Stimulated activated naive CD8-positive, alpha-beta T cell treated with anti-CD3 and anti-CD28 coated beads, Interleukin-15, Interleukin-2, amounts not matched to agents 100 U/mL and 50 U/mL, for 24 hours (primary cell): ENCODE measurements around the gene ZCCHC10.
"Not testable (repeated sequence)": the region's sequence is repeated elsewhere in the genome, so short reads cannot be mapped to it uniquely, and the experiment has no call there.

Experiments used
- ATAC-seq: fragments of 150-1000 bp; cut with Tn5 transposase; one replicate; pipeline ENCODE4 v1.10.0; 2021
- DNase-seq: peaks from one replicate; pipeline ENCODE4 v3.0.0; 2021

ZCCHC10 gene

DNA sequence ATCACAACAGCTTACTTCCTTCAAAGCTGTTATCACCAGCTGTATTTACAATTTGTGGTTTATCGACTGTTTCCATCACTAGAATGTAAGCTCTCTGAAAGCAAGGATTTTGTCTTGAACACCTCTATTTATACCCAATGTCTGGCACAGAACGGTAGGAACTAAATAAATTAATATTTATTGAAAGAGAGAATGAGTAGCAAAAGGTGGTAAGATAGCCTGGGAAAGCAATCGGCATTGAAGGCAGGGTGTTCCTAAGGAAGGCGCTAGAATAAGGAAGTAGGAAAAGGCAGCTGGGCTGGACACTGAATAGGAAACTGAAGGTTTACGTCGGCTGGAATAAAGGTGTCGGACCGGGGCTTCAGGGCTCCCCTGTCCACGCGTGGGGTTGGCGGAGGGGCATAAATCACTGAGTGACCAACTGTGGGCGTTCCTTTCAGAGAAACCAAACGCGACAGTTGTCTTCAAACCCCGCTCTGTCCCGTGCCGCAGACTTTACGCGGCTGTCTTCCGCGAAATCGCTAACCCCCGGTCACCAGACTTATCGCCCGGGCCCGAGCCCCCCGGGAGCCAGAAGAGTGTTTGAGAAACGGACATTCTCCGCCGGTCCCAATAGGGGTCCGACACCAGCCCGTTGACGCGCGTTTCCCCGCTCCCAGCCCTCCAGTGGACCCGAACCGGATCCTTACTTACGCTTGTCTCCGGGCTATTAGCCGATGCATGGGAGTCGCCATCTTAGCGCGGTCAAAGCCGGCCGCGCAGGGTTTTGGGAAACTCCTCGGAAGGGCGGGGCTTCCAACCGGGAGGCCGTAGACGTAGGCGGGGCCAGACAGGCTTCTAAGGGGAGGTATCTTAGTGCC lies at the start of gene ZCCHC10:
TSS of gene ZCCHC10 (minus strand) at position 746 of the 860 bp plus-strand sequence. CDS start at position 734, 12 bp downstream.
- ATAC-seq (peak; percentile 99), DNase-seq (peak; percentile 93)

GRCh38 chr5:133075572-133076536 lies 49.5 kb upstream of the ZCCHC10 start:
- no peak for DNase-seq

GRCh38 chr5:133072021-133072420 lies 45.7 kb upstream of the ZCCHC10 start:
- no peak for DNase-seq
- no peak for ATAC-seq

More at GRCh38 chr5:133075572-133076536, 49.5 kb upstream of the ZCCHC10 start:
- no peak for ATAC-seq

- no peak for ATAC-seq
- no peak for DNase-seq
Observed at GRCh38 chr5:133066045-133066444, 39.7 kb upstream of the ZCCHC10 start.

DNA sequence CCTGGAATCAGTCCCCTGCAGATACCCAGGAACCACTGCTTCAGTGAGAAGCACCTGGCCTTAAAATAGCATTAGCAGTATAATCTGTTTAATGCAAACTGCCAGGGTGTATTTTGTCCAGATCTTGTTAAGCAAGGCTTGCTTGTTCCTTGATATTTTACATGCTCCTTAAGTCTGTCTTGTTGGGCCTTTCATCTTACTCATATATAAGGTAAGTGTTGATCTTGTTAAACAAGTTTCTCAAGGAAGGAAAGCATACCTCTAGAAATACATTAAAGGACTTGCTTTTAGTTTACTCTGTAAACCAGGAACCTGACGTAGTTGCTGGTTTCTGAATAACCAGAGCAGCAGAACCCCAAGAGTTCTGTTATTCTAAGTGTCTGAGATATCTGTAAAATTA lies 39.1 kb upstream of the ZCCHC10 start:
- DNase-seq (no peak), ATAC-seq (no peak)

DNA sequence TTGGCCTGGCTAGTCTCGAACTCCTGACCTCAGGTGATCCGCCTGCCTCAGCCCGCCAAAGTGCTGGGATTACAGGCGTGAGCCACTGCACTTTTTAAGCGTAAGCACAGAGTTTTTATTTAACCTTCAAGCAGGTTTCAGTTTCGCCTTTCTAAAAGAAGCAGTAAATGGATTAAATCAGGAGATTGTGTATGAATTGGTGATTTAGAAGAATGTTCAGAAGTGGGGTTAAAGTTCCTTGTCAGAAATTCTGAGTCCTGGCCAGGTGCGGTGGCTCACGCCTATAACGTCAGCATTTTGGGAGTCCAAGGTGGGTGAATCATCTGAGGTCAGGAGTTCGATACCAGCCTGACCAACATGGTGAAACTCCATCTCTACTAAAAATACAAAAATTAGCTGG lies 37.6 kb upstream of the ZCCHC10 start:
- ATAC-seq, result no peak
- no peak for DNase-seq

DNA sequence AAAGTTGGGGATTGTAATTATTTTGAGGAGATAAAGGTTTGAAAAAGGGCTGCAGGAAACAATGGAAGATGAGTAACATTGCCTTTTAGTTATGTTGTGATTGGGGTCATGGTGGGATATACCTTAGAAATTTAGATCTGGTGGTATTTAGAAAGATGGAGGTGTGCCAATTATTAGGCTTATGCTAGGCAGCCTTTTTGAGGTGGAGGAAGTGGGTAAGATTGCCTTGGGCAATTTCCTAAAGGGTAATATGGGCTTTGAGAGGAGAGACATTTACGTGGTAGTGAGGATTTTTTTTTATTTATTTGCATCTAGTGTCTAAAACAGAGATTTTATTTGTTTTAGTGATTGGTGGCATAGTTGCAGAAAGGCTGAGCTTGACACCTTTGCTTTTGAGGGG lies 35.9 kb upstream of the ZCCHC10 start:
- DNase-seq (no peak), ATAC-seq (no peak)

DNA sequence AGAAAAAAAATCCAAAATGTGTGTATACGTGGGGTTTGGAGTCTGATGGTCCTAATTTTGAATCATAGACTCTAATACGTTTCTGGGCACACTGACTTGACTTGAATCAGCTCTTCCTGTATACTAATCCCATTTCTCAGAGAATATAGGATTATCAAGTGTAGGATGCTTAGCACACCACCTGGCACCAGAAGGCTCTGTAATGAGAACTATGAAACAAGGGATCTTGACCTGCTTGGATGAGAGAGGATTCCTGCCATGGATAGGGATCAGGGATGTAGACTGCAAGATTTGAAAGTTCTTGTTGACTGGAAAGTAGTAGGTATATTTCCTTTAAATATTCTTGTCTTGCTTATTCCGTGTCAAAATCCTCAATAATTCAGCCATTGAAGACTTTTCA lies 33.3 kb upstream of the ZCCHC10 start:
- DNase-seq (no peak), ATAC-seq (no peak)

- DNase-seq, result no peak
- ATAC-seq, result no peak
Observed at GRCh38 chr5:133056891-133057290, 30.5 kb upstream of the ZCCHC10 start.

GRCh38 chr5:133054697-133055471 lies 28.5 kb upstream of the ZCCHC10 start:
- no peak for ATAC-seq
- no peak for DNase-seq

GRCh38 chr5:133053448-133053847 lies 27.1 kb upstream of the ZCCHC10 start:
- ATAC-seq (no peak), DNase-seq (no peak)

DNA sequence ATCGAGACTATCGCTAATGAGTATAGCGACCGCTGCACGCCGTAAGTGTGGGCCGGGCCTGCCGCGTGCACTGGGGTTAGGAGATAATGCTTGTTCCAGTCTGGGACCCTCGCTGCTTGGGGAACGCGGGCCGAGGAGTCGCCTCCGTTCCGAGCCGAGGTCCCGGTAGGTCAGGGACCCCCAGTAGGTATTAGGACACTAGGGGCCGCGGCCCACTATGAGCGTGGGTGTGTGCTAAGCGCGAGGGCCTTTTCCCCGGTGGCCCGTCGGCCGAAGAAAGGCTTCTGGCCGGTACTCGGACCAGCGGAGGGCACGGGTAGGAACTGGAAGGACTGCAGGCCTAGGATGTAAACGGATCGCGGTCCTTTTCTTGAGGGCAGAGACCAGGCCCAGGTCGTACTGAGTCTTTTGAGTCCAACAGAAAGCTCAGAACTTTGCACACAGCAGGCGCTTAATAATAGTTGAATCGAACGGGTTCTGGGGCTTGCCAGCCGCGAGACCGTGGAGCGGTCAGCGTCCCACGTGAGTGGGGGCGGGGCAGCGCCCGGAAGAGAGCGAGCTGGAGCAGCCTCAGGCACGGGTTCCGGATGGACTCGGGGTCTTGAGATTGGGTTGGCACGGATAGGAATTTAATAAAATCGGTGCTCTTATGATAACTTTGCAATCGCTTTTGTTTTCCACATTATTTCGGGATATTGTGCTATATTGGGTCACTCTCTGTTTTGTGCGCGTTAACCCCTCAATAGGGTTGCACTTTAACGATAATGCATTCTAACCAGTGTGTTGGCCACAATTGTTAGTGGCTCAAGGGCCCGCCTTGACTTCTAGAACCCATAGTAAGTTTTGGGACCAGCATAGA lies 26.2 kb upstream of the ZCCHC10 start:
- ATAC-seq, result peak; percentile 29
- peak; percentile 78 for DNase-seq

DNA sequence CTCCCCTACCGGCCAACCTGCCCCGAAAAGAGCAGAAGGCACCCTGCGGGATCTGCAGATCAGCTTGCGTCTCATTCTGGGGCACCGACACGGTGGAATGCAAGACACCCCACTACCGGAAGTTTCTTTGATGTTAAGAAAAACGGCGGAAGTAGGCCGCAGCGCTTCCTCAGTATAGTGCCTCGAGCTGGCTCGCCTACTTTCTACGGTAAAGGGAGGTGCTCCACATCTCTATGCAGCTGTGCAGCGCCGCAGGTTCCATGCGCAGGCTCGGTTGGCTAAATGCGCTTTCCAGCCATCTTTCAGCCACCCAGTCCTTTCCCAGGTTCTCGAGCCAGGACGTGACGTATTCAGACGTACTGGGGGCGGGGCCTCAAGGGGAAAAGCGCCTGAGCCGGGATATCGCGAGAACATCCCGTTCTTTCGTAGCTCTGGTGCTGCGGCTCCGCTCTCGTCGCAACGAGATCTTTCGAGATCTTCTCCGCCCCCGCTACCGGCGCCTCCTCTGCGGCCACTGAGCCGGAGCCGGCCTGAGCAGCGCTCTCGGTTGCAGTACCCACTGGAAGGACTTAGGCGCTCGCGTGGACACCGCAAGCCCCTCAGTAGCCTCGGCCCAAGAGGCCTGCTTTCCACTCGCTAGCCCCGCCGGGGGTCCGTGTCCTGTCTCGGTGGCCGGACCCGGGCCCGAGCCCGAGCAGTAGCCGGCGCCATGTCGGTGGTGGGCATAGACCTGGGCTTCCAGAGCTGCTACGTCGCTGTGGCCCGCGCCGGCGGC lies 25.4 kb upstream of the ZCCHC10 start, which contains the start of gene HSPA4:
TSS of gene HSPA4 (plus strand) at position 472 of the 775 bp plus-strand sequence. CDS start at position 710, 238 bp downstream.
- ATAC-seq (peak; percentile 89), DNase-seq (peak; percentile 97)

GRCh38 chr5:133051061-133051541 lies 24.8 kb upstream of the ZCCHC10 start:
- no peak for ATAC-seq
- no peak for DNase-seq

DNA sequence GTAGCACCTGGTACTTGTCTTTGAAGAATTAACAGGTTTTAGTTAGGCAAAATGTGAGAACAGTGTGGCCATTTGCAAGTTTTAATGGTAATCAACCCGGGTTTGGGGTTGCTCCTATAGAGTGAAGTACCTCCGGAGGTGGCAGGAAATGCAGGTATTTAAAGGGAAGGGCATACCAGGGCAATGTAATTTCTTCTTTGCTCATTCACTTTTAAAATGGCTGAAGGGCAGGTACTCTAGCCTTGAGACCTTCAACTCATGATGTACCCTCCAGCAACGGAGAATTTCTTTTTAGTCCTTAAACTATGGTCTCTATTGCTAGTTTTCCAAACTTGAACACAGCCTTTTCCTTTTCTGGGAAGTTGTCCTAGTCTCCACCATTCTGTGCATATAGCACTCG lies 24.2 kb upstream of the ZCCHC10 start:
- no peak for DNase-seq
- ATAC-seq, result no peak

DNA sequence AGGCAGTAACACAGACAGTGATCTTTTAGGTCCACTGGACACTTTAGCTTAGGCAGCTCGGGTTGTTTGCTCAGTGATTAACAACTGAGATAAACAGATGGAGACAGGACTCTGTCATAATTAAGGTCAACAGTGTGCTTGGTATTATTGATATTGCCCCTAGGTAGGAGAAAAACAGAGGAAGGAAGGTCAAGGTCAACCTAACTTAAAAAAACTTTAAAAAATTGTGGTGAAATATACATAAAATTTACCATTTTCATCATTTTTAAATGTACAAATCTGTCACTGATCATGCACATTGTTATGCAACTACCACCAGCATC lies 23.3 kb upstream of the ZCCHC10 start:
- ATAC-seq (no peak), DNase-seq (no peak)

- no peak for DNase-seq
- ATAC-seq, result no peak
Observed at GRCh38 chr5:133048993-133049725, 22.8 kb upstream of the ZCCHC10 start.

DNA sequence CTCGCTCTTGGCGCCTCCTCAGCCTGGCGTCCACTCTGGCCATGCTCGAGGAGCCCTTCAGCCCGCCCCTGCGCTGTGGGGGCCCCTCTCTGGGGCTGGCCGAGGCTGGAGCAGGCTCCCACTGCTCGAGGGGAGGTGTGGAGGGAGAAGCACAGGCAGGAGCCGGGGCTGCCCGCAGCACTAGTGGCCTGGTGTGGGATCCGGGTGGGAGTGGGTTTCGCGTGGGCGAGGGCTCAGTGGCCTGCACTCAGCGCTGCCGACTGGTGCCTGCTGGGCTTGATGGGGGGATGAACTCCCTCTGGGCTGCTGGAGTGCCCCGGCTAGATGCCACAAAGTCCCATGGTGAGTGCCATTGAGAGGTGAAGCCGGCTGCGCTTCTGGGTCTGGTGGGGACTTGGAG lies 21.1 kb upstream of the ZCCHC10 start:
- no peak for ATAC-seq
- no peak for DNase-seq

- DNase-seq, ATAC-seq: not testable (repeated sequence)
Observed at GRCh38 chr5:133046560-133046959, 20.2 kb upstream of the ZCCHC10 start.
